GM12874 (cell line): ENCODE results near the gene MEIS2.

ENCODE experiments used
- TF ChIP-seq, protein P1 (sequence below): IDR thresholded peaks from 2 replicates; pipeline ENCODE4 v1.5.1; 2011; ENCODE audit warnings: low read depth, mild to moderate bottlenecking, control low read depth, low read length, moderate library complexity; ENCODE audit not compliant: insufficient read depth

Gene MEIS2

DNA sequence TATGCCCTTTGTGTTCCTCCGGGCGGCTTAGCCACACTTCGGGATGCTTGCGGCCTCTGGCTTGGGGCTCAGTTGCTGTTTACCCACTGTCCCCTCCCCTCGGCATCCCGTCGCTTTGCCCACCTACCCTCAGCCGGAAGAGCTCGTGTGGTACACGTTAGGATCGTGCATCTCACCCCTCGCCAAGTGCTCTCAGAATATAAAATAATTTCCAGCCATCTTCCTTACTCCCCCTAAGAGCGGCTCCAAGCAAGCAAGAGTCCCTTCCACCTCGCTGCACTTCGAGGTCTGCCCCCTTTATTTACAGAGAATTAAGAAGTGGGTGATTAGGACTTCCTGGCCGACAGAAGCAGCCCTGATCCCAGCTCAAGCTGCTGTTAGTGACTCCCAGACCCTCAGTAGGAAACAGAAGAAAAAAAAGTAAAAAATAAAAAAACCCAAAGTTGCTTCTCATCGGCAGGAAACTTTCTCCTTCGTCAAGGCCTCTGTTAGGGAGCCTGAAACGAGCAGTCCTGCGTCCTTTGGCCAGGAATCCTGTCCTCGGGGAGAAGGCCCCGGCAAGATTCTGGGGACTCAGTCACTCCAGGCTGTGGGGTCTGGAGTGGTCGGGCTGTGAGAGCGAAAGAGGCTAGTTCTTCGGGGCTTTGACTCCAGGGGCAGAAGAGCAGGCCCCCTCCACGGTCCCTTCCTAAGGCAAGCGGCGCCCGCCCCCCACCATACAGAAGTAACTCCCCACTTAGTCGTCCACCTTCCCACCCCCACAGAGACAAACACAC lies 3.0 kb downstream of the MEIS2 start:
- TF ChIP-seq, protein P1, sequence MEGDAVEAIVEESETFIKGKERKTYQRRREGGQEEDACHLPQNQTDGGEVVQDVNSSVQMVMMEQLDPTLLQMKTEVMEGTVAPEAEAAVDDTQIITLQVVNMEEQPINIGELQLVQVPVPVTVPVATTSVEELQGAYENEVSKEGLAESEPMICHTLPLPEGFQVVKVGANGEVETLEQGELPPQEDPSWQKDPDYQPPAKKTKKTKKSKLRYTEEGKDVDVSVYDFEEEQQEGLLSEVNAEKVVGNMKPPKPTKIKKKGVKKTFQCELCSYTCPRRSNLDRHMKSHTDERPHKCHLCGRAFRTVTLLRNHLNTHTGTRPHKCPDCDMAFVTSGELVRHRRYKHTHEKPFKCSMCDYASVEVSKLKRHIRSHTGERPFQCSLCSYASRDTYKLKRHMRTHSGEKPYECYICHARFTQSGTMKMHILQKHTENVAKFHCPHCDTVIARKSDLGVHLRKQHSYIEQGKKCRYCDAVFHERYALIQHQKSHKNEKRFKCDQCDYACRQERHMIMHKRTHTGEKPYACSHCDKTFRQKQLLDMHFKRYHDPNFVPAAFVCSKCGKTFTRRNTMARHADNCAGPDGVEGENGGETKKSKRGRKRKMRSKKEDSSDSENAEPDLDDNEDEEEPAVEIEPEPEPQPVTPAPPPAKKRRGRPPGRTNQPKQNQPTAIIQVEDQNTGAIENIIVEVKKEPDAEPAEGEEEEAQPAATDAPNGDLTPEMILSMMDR: no peak

DNA sequence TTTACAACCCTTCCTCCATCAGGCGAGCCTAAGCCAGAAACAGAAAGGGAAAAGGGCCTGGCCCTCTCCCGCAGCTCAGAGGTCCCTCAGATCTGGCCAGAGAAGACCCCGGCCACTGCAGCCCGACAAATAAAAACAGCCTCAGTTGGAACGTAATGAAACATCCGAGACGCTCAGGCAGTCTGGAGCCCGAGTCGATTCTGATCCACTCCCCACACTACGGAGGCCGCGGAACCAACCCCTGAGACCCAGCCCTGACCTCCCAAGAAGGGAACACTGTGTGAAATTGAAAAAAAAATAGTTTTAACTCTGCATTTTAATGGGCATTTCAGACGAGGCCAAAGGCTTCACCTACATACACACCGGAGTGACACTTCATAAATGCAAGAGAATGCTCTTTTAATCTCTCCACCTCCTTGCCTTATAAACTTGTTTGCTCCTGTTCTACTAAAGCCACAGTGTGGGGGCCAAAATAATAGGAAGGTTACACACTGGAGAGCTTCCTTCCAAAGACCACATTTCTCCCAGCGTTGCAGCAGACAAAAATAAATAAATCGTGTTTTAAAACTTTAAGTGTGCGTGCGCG lies 3.7 kb downstream of the MEIS2 start:
- TF ChIP-seq, protein P1: no peak

DNA sequence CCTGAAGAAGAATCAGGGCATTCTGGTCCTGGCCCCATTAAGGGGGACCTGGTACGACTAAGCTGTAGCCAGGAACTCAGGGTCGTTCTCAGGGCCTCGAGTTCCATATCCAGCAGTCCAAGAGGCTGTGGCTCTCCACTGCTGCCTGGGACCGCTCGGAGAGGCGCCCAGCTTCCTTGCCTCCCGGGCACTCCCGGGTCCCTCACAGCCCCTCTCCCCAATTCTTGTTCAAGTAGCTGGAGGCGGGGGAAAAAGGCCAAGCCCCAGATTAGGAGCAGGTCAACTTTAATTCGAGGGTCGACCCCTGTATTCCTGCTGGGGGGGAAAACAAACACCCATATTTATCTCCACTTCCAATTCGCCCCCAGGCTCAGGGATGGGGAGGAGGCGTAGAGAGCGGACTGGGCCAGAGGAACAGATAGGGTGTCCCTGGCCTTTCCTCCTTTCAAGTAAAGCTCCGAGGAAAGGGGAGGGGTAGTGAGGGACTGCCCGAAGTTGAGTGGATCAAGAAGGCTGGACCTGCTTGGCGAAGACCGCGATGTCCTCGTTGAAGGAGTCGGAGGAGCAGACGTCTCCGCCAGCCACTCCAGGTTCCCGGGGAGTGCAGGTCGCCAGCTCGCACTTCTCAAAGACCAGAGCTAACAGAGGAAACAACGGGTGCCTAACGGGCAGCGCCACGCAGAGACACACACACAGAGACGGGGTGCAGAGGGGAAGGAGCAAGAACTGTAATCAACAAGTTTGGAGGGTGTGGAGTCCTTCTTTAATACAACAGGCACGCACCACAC lies 4.4 kb downstream of the MEIS2 start:
- TF ChIP-seq, protein P1: no peak

DNA sequence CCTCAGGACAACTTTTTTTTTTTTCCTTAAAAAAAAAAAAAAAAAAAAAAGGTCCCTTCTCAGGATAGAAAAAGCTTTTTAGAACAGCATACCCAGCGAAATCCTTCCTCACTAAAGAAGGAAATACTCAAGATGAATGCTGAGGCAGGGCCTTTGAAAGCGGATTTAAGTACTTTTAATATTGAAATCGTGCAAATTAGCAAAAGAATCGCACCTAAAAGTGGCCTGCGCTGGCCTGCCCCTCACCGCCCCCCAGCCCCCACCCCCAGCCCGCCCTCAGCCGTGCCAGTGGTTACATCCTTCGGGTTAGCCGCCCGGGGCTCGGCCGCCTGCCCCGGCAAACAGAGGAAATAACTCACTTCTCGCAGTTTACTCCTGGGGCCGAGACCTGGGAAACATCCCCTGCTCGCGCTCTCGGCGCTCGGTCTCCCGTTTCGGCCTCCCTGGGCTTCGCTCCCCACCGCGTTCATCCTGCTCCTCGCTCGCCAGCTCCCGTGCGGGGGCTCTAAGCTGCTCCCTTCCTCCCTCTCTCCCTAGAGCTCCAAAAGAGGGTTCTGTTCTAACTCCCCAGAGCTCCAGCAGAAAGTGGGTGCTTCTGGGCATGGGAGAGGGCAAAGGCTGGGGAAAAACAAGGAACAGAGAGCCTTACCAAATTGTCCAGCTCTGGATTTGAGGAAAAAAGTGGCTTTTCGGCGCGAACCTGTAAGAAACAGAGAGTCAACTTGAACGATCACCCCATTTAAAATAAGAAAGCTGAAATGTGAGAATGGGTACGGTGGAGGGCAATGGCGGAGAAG lies 5.2 kb downstream of the MEIS2 start:
- TF ChIP-seq, protein P1: no peak

DNA sequence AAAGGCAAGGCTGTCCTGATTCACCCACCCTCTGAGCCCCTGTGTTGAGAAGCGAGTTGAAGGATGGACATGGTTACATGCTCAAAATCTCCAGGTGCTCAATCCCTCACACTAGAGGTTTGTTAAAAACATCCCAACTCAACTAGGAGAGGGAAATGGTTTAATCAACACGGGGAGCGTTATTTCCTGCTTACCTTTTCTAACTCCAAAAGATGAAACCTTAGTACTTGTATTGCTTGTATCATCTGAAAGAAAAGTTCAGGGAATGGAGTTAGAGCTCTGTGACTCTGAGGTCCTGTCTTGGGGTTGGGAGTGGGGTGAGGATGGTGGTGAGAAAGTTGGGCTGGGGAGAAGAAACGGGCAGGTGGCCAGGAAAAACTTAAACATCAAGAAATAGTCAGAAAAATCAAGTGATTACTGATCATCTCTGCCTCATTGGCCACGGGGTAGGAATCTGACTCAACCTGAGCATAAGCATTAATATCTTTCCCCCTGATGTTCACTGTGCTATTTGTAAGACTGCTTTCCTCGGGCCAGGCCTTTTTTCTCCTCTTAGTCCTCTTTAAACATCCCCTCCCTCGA lies 5.9 kb downstream of the MEIS2 start:
- TF ChIP-seq, protein P1: no peak

DNA sequence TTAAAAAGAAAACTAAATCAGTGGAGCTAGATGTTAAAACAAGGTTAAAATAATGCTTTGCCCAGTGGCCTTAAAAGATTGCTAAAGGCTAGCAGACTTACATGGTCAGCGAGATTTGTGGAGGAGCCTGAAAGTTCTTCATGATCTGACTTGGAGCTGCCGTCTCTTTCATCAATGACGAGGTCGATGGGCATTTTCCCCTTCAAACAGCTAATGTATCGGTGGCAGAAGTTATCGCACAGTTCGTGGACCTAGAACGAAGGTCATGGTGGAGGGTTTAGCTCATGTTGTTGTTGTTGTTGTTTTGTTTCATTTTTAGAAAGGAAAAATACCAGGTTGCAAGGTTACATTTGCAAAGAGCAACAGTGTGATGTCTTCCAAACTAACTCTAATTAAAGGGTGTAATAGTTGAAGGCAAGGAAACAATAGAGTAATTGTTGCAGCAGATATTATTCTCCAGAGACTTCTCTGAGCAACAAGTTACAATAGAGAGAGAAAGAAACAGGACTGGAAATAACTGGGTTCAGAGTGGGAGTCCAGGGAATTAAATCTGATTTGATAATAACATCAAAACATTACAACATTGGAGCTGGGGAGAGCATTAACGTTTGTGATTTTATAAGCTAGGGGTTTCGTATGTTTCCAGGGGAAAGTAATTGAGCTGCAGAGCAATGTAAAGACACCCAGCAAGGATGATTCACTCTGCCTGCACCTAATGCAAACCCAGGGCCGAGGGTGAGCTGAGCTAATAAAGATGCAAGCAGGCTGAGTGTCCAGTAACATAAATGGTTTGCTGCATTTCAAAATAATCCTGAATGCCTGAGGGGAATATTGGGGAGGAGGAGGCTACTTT lies 6.6 kb downstream of the MEIS2 start:
- TF ChIP-seq, protein P1: no peak
